GM12801 (cell line): Measurements from ENCODE around the gene NEMP2.

Source experiments
- TF ChIP-seq, protein P1 (sequence below): IDR thresholded peaks from one replicate; pipeline ENCODE4 v1.5.1; 2011; ENCODE audit warnings: control low read depth; ENCODE audit not compliant: insufficient read length; ENCODE audit errors: extremely low read depth

The NEMP2 gene

DNA sequence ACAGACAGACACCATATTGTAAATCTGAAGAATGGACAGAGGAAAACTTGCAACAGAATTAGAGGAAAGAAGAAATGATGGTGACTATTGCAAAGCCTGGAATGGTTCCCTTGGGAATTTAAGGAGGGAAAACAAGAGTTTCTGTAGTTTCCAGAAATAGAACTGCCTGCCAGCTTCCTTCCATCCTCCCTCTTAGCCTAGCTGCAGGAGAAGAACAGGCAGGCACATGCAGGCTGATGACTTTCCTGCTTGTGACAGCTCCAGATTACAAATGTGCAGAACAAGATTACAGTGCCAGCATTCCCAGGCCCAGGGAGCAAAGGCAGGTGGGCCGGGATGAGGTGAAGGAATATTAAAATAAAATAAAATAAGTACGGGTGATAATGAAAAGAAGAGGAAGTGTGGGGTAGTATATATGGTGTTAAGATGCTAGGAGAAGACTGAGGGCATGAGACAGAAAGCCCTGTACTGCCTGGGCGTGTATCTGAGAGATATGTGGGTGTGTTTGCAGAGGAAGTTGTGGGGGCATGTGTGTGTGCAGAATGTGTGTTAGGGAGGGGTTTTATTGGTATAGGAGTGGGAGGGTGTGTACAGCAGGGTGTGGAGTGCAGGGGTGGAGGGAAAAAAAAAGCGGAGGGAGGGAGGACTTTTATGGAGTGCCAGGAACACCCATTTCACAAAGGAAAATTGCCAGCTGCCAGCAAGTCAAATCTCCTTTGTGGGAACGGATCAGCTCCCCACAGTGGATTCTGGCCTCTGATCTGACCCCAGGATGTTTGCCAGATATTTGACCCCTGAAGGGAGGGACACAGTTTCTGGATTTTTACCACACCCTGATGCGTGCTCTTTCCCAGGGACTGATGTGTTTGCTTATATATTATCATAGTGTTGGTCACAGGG is 43.9 kb upstream of the NEMP2 start:
- TF ChIP-seq, protein P1, sequence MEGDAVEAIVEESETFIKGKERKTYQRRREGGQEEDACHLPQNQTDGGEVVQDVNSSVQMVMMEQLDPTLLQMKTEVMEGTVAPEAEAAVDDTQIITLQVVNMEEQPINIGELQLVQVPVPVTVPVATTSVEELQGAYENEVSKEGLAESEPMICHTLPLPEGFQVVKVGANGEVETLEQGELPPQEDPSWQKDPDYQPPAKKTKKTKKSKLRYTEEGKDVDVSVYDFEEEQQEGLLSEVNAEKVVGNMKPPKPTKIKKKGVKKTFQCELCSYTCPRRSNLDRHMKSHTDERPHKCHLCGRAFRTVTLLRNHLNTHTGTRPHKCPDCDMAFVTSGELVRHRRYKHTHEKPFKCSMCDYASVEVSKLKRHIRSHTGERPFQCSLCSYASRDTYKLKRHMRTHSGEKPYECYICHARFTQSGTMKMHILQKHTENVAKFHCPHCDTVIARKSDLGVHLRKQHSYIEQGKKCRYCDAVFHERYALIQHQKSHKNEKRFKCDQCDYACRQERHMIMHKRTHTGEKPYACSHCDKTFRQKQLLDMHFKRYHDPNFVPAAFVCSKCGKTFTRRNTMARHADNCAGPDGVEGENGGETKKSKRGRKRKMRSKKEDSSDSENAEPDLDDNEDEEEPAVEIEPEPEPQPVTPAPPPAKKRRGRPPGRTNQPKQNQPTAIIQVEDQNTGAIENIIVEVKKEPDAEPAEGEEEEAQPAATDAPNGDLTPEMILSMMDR = no peak

DNA sequence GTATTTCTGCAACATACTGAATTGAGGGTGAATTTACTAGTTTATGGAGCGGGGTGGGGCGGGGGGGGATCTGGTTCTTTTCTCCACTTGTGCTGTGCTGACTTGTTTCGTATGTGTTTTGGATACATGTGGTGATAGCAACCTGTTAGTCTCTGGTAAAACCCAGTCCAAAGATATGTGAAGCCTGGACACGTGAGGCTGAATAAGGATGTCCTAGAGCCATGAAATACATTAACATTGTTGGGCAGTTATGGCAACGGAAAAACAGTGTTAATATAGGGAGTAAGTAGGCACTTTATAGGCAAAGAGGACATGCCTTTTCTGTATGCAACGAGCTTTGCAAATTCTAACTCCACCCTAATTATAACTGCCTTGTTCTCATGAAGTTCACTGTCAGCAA is 42.1 kb upstream of the NEMP2 start:
- TF ChIP-seq, protein P1 = no peak

DNA sequence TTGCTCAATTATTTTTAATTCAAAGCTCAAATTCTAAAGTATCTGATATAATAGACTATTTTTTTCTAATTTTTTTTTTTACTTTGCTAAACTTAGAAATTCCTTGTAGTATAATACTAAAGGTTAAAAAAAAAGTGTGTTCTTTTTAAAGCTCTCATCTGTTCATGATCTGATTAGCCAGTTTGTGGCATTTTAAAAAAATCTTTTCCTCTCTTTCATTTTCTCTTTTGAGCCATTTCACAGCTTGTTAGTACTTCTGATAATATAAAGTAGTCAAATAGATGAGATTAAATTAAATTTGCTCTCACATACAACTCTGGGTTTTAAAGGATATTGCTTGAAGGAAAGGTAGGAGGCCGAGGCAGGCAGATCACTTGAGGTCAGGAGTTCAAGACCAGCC is 40.7 kb upstream of the NEMP2 start:
- TF ChIP-seq, protein P1 = no peak

DNA sequence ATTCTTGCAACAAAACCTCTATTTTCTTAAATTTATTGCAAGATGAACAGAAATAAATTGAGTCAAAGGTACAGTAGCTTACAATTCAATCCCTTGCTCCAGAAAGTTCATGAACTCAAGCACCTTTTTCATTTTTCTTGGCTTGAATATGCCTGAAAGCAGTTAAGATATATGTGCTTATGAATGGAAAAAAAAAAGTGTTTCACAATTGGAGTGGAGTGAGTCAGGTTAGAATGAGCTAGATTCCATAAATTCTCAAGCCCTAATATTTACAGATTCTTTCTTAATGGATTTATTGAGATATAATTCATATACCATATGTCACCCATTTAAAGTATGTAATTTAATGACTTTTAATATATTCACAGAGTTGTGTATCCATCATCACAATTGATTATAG is 39.6 kb upstream of the NEMP2 start:
- TF ChIP-seq, protein P1 = no peak

DNA sequence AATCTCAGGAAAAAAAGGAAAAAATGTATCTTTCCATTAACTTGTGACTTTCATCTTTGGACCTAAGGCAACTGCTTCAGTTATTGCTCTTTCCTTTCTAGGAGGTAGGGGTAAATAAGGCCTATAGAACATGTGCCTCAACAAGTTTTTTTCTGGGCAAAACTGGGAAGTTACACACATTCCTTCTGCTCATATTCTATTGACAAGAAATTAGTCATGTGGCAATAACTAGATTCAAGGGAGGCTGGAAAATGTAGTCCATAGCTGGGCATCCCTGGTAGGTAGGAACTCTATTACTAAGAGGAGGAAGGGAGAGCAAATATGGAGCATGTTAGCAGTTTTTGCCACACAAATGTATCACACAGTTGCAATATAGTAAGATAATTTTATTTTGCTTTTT is 37.7 kb upstream of the NEMP2 start:
- TF ChIP-seq, protein P1 = no peak

DNA sequence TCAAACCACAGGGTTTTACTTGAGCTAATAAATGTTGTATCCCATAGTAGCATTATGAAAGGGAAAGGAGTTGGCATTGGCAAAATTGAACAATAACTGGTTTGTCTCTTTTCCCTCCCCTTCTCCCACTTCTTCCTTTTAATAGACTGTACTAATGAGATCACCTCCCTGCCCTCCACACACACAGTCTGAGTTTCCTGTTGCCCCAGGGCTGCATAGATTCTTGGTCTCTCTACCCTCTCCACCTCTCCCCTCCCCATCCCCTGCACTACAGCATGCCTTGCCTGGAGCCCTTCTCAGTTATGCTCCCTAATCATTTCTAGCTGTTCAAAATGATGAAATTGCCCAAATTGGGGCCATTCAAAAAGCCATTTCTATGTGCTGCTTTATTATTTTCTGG is 37.2 kb upstream of the NEMP2 start:
- TF ChIP-seq, protein P1 = no peak

DNA sequence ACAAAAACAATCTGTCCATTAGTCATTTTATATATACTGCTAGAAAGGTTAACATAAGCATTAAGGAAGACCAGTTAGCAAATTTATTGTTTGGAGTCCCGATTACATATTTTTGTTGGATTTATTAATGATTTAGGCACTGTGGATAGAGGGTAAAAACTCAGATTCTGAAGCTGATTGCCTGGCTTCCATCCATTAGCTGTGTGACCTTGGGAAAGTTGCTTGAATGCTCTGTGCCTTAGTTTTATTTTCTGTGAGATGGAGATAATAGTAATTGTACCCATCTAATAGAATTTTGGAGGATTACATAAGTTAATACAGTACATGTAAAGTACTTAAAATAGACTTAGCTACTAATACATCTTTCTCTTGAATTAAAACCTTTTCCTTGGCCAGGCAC is 36.3 kb upstream of the NEMP2 start:
- TF ChIP-seq, protein P1 = no peak
